Keratinocyte (primary cell): ENCODE measurements around the gene TMEM185A.

Experiments used
- EZH2 ChIP-seq: IDR thresholded peaks from one replicate; pipeline ENCODE4 v1.6.1; 2012; ENCODE audit warnings: inconsistent platforms, mild to moderate bottlenecking, low read length, moderate library complexity
- TF ChIP-seq, protein P1 (sequence below), 3 experiments: IDR thresholded peaks in 1 of 3; conservative IDR thresholded peaks in 1 of 3; optimal IDR thresholded peaks in 1 of 3; 2 replicates in 2 of 3; 3 replicates in 1 of 3; pipeline versions ENCODE3 to v1.5.1; 2011; ENCODE audit warnings: low read length in 3 of 3, mild to moderate bottlenecking in 3 of 3, moderate library complexity in 2 of 3, control low read depth in 1 of 3, inconsistent platforms in 1 of 3; ENCODE audit not compliant: insufficient read depth in 2 of 3; ENCODE audit errors: extremely low read depth in 1 of 3

DNA sequence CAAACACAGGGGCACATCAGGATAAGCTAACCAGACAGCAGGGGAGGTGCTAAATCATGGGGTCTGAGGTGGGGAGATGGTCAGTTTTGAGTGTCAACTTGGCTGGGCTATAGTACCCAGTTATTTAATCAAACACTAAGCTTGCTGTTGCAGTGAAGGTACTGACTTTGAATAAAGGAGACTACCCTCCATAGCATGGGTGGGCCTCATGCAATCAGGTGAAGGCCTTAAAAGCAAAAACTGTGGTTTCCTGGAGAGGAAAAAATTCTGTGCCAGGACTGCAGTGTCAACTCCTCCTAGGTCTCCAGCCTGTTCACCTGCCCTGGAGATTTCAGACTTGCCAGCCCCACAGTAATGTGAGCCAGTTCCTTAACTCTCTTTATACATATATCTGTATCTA, 23.9 kb downstream of the TMEM185A start:
- TF ChIP-seq, protein P1, sequence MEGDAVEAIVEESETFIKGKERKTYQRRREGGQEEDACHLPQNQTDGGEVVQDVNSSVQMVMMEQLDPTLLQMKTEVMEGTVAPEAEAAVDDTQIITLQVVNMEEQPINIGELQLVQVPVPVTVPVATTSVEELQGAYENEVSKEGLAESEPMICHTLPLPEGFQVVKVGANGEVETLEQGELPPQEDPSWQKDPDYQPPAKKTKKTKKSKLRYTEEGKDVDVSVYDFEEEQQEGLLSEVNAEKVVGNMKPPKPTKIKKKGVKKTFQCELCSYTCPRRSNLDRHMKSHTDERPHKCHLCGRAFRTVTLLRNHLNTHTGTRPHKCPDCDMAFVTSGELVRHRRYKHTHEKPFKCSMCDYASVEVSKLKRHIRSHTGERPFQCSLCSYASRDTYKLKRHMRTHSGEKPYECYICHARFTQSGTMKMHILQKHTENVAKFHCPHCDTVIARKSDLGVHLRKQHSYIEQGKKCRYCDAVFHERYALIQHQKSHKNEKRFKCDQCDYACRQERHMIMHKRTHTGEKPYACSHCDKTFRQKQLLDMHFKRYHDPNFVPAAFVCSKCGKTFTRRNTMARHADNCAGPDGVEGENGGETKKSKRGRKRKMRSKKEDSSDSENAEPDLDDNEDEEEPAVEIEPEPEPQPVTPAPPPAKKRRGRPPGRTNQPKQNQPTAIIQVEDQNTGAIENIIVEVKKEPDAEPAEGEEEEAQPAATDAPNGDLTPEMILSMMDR (optimal IDR thresholded peaks at IDR 0.05 in 1 of 3, IDR thresholded peaks at IDR 0.05 in 1 of 3, conservative IDR thresholded peaks at IDR 0.05 in 1 of 3; ENCODE audit: extremely low read depth in 1 of 3, insufficient read depth in 2 of 3, low read length in 3 of 3) = no peak
- no peak for TF ChIP-seq EZH2
